IPS-15b (cell line): ENCODE results near the gene SCP2D1.

Experiments used
- H3K27me3 ChIP-seq: one replicate; pipeline ENCODE4 v1.6.1; 2013; ENCODE audit warnings: low read length; ENCODE audit not compliant: control insufficient read depth, insufficient read depth
- H3K36me3 ChIP-seq: one replicate; pipeline ENCODE4 v1.6.1; 2013; ENCODE audit warnings: low read length; ENCODE audit not compliant: control insufficient read depth, insufficient read depth
- H3K4me1 ChIP-seq: one replicate; pipeline ENCODE4 v1.6.1; 2013; ENCODE audit warnings: mild to moderate bottlenecking, low read length; ENCODE audit not compliant: control insufficient read depth, insufficient read depth
- H3K4me3 ChIP-seq: one replicate; pipeline ENCODE4 v1.5.1; 2013; ENCODE audit warnings: low read depth, low read length
- H3K9ac ChIP-seq: one replicate; pipeline ENCODE4 v1.6.1; 2013; ENCODE audit warnings: low read depth, mild to moderate bottlenecking, low read length
- H3K9me3 ChIP-seq: one replicate; pipeline ENCODE4 v1.6.1; 2013; ENCODE audit warnings: mild to moderate bottlenecking, low read length; ENCODE audit not compliant: control insufficient read depth, insufficient read depth

Gene SCP2D1

DNA sequence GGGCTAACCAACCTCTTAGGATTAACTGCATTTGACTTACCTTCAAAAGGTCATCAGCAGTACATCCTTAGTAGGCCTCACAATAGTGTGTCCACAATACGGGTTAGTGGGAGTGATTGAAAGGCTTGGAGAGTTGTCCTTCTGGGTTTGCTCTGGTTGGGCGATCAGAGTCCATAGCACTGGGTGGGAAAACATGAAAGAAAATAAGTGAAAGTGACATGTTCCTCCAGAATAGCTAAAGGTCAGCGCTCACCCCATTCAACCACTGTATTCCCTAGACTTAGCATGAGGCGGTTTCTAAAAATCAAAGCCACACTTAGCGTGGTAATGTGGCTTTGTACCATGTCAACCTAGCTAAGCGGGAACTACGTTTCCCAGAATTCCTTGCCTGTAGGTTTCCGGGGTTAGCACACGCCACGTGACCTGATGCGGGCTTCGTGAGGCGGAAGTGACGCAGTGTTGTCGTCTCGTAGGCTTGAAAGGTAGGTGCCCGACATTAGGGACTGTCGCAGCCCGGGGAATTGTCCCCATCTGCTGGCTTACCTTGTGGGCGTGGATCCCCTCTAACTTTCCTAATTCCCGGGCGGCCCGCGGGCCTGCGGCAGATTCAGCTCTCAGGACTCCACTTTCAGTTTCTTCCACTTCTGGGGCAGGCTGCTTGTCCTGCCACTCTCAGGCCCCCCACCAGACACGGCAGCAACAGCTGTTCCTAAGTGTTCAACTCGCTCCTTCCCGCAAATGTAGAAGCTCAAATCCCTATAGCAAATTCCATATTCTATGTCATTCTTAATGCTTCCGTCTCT lies 19.8 kb upstream of the SCP2D1 start:
- H3K9ac ChIP-seq = peak overlapping the region; percentile 58
- H3K36me3 ChIP-seq = no peaks in the 10 kb centered on the region
- H3K4me3 ChIP-seq = peak overlapping the region; percentile 63
- H3K9me3 ChIP-seq = no peaks in the 10 kb centered on the region
- peaks cover 14% of the 10 kb centered on the region for H3K27me3 ChIP-seq
- no peaks in the 10 kb centered on the region for H3K4me1 ChIP-seq

DNA sequence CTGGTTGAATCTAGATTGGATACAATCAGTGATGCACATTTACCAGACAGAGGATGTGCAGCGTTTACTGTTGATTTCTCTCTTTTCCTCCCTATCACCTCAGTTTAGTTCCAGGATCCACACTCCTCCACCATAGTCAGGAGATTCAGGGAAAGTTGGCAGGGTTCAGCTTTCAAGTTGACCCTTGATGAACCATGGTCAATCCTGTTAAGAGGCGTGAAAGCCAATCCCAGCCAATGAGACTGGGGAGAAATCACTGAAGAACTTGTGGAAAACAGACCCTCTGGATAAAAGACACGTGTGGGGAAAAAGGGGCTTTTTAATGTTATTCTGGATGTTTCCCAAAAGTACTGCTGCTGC lies 19.2 kb upstream of the SCP2D1 start:
- H3K36me3 ChIP-seq = no peaks in the 10 kb centered on the region
- peak overlapping the region; percentile 63 for H3K4me3 ChIP-seq
- H3K9ac ChIP-seq = peak overlapping the region; percentile 58
- H3K27me3 ChIP-seq = peaks cover 14% of the 10 kb centered on the region
- H3K4me1 ChIP-seq = no peaks in the 10 kb centered on the region
- H3K9me3 ChIP-seq = no peaks in the 10 kb centered on the region

- Histone ChIP-seq H3K9ac (no peak overlapping the region), H3K4me3 (no peak overlapping the region), H3K36me3 (no peaks in the 10 kb centered on the region), H3K4me1 (no peaks in the 10 kb centered on the region), H3K27me3 (peaks cover 8% of the 10 kb centered on the region), H3K9me3 (no peaks in the 10 kb centered on the region)
Observed at GRCh38 chr20:18795366-18795765, 18.2 kb upstream of the SCP2D1 start.

- Histone ChIP-seq H3K36me3 (no peaks in the 10 kb centered on the region), H3K9me3 (no peaks in the 10 kb centered on the region), H3K4me3 (no peak overlapping the region), H3K4me1 (no peaks in the 10 kb centered on the region), H3K27me3 (peaks cover 3% of the 10 kb centered on the region), H3K9ac (no peak overlapping the region)
Observed at GRCh38 chr20:18796282-18796833, 17.2 kb upstream of the SCP2D1 start.

GRCh38 chr20:18801516-18801915 lies 12.1 kb upstream of the SCP2D1 start:
- Histone ChIP-seq H3K27me3 (no peaks in the 10 kb centered on the region), H3K36me3 (no peaks in the 10 kb centered on the region)

GRCh38 chr20:18802012-18802634 lies 11.5 kb upstream of the SCP2D1 start:
- Histone ChIP-seq H3K27me3 (no peaks in the 10 kb centered on the region), H3K9ac (no peak overlapping the region), H3K4me3 (no peak overlapping the region), H3K9me3 (no peaks in the 10 kb centered on the region), H3K4me1 (no peaks in the 10 kb centered on the region), H3K36me3 (no peaks in the 10 kb centered on the region)

More at GRCh38 chr20:18801516-18801915, 12.1 kb upstream of the SCP2D1 start:
- no peak overlapping the region for H3K4me3 ChIP-seq
- H3K4me1 ChIP-seq = no peaks in the 10 kb centered on the region
- no peaks in the 10 kb centered on the region for H3K9me3 ChIP-seq
- no peak overlapping the region for H3K9ac ChIP-seq

DNA sequence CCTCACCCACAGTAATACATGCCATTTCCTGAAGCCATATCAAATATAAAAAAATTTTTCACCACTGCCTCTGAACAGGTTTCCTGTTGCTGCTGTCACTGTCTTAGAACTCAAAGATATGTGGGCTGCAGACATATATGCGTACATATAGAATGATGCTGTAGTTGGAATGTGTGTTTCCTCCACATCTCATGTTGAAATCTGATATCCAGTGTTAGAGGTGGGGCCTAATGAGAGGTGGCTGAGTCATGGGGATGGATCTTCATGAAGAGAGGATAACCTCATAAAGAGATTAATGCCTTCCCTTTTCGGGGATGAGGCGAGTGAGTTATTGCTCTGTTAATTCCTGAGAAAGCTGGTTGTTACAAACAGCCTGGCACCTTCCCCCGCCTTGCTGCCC lies 7.7 kb upstream of the SCP2D1 start:
- no peak overlapping the region for H3K9ac ChIP-seq
- H3K36me3 ChIP-seq = no peaks in the 10 kb centered on the region
- no peak overlapping the region for H3K4me3 ChIP-seq
- no peaks in the 10 kb centered on the region for H3K9me3 ChIP-seq
- H3K27me3 ChIP-seq = no peaks in the 10 kb centered on the region
- no peaks in the 10 kb centered on the region for H3K4me1 ChIP-seq

DNA sequence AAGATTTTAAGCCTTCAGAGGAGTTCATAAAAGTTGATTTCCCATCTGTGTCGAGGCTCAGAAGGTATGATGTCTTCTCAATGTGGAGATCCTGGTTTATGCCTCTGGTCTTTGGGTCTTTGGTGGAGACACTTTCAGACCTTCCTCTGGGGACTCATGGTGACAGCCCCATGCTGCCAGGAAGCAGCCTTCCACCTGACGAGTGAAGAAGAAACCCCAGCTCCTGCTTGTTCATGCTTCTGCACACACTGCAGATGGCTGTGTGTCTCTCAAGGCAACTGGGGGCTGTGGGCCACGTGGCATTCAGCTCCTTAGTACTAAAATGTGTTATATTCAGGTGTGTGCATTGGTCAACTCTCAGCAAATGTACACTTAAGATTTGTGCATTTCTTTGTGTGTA lies 4.9 kb upstream of the SCP2D1 start:
- Histone ChIP-seq H3K27me3 (no peaks in the 10 kb centered on the region), H3K9ac (no peak overlapping the region), H3K4me1 (no peaks in the 10 kb centered on the region), H3K9me3 (no peaks in the 10 kb centered on the region), H3K36me3 (no peaks in the 10 kb centered on the region), H3K4me3 (no peak overlapping the region)

- Histone ChIP-seq H3K9ac (no peak overlapping the region), H3K36me3 (no peaks in the 10 kb centered on the region), H3K27me3 (no peaks in the 10 kb centered on the region), H3K4me3 (no peak overlapping the region), H3K9me3 (no peaks in the 10 kb centered on the region), H3K4me1 (no peaks in the 10 kb centered on the region)
Observed at GRCh38 chr20:18811186-18811585, 2.4 kb upstream of the SCP2D1 start.

GRCh38 chr20:18811904-18812303 lies 1.7 kb upstream of the SCP2D1 start:
- Histone ChIP-seq H3K4me3 (no peak overlapping the region), H3K4me1 (no peaks in the 10 kb centered on the region), H3K9me3 (no peaks in the 10 kb centered on the region), H3K36me3 (no peaks in the 10 kb centered on the region), H3K27me3 (no peaks in the 10 kb centered on the region), H3K9ac (no peak overlapping the region)

DNA sequence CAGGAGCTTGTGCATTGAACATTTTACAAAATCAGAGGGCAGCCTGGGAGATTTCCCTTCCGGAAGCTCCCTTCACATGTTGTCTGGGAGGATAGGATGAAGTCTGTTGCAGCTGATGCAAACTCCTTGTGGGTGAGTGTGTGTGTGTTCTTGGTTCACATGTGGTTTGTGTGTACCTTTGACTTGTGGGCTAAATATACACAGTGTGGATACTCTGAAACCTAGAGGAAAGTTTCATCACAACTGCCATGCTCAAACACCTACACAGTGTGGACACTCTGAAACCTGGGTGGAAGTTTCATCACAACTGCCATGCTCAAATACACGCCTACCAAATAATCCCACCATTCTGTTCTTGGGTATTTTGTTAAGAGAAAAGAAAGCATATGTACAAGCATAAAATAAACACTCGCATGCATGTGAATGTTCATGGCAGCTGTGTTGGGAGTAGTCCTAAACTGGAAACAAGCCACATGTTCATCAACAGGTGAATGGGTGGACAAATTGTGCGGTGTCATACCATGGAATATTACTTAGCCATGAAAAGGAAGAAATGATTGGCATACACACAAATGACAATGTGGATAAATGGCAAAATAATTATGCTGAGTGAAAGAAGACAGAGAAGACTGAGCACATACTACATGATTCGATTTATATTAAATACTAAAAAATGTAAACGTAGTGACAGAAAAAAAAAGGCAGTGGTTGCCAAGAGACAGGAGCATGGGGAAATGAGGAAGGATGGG lies 1.8 kb downstream of the SCP2D1 start:
- Histone ChIP-seq H3K27me3 (no peaks in the 10 kb centered on the region), H3K9me3 (no peaks in the 10 kb centered on the region), H3K9ac (no peak overlapping the region), H3K4me3 (no peak overlapping the region), H3K4me1 (no peaks in the 10 kb centered on the region), H3K36me3 (no peaks in the 10 kb centered on the region)
